Ammon's horn (tissue), 1 donor: Measurements from ENCODE around the gene NEUROD1.

Experiments
- DNase-seq: peaks from one replicate; pipeline ENCODE4 v3.0.0-alpha.2; 2016; ENCODE audit warnings: low spot score

Gene NEUROD1

GRCh38 chr2:181679544-181679979 lies 755 bp downstream of the NEUROD1 start:
- DNase-seq = no peak

GRCh38 chr2:181678861-181679543 lies 1.3 kb downstream of the NEUROD1 start:
- no peak for DNase-seq

GRCh38 chr2:181677912-181678586 lies 2.3 kb downstream of the NEUROD1 start:
- DNase-seq = peak; percentile 50

- DNase-seq = no peak
Observed at GRCh38 chr2:181675254-181675653, 5.1 kb downstream of the NEUROD1 start.

GRCh38 chr2:181674461-181674860 lies 5.9 kb downstream of the NEUROD1 start:
- DNase-seq = no peak

GRCh38 chr2:181673173-181673572 lies 7.1 kb downstream of the NEUROD1 start:
- DNase-seq = peak; percentile 49

- DNase-seq = no peak
Observed at GRCh38 chr2:181672255-181673008, 7.9 kb downstream of the NEUROD1 start.

GRCh38 chr2:181670632-181671031 lies 9.7 kb downstream of the NEUROD1 start:
- DNase-seq = no peak

- DNase-seq = no peak
Observed at GRCh38 chr2:181667234-181667633, 13.1 kb downstream of the NEUROD1 start.

GRCh38 chr2:181662287-181662686 lies 18.0 kb downstream of the NEUROD1 start:
- DNase-seq = no peak

- DNase-seq = no peak
Observed at GRCh38 chr2:181660181-181660580, 20.1 kb downstream of the NEUROD1 start.

- no peak for DNase-seq
Observed at GRCh38 chr2:181658444-181658843, 21.9 kb downstream of the NEUROD1 start.

GRCh38 chr2:181657379-181657778 lies 22.9 kb downstream of the NEUROD1 start:
- DNase-seq = no peak

- peak; percentile 32 for DNase-seq
Observed at GRCh38 chr2:181656450-181657291, 23.6 kb downstream of the NEUROD1 start, which contains the start of gene CERKL. Gene CERKL, minus strand, starts transcription at chr2:181657105. Its CDS starts 99 bp downstream, at chr2:181657006.

- DNase-seq = no peak
Observed at GRCh38 chr2:181655519-181655918, 24.8 kb downstream of the NEUROD1 start.

GRCh38 chr2:181649436-181649979 lies 30.8 kb downstream of the NEUROD1 start:
- DNase-seq = no peak

- DNase-seq = no peak
Observed at GRCh38 chr2:181648478-181649155, 31.7 kb downstream of the NEUROD1 start.

- DNase-seq = no peak
Observed at GRCh38 chr2:181646415-181646987, 33.8 kb downstream of the NEUROD1 start.

- no peak for DNase-seq
Observed at GRCh38 chr2:181643151-181643550, 37.2 kb downstream of the NEUROD1 start.

- DNase-seq = no peak
Observed at GRCh38 chr2:181642086-181642485, 38.2 kb downstream of the NEUROD1 start.

- no peak for DNase-seq
Observed at GRCh38 chr2:181639686-181640085, 40.6 kb downstream of the NEUROD1 start.
